Measurements from ENCODE around the gene CCRL2. TPM values are rescaled to one million over a fixed set of nuclear protein-coding genes. Genes with fewer than 3 reads are reported as not detected.

The CCRL2 gene
- total and polyA plus RNA-seq, 3 experiments from 2014 or later: 2.3 to 3.0 (median 2.7) TPM

DNA sequence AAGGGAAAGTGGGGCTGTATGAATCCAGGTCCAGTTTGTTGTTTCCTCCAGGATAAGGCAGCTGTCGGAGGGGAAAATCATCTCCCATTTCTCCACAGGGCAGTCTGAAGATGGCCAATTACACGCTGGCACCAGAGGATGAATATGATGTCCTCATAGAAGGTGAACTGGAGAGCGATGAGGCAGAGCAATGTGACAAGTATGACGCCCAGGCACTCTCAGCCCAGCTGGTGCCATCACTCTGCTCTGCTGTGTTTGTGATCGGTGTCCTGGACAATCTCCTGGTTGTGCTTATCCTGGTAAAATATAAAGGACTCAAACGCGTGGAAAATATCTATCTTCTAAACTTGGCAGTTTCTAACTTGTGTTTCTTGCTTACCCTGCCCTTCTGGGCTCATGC, 911 bp downstream of the CCRL2 start:
- Mint-ChIP-seq H3K27me3 (no peaks in the 10 kb centered on the region), H3K4me1 (peaks cover 34 to 39% (median 36%) of the 10 kb centered on the region in 3 donors), H3K27ac (peak overlapping the region in 7 of 8 donors; percentile 52 to 98 (median 92)), H3K4me3 (peak overlapping the region in 6 of 7 donors; percentile 84 to 96 (median 88)), H3K36me3 (peaks cover 0 to 14% (median 5%) of the 10 kb centered on the region in 3 donors), H3K9me3 (peaks cover 0 to under 1% (median 0%) of the 10 kb centered on the region in 5 donors)
- CTCF ChIA-PET: interaction anchor here (0.9 to 1.9 kb wide), 5 partner anchors 30 to 224 kb away, joined by 3 to 5 read pairs (median 4); no protein-coding TSS in a partner anchor
- POLR2A ChIA-PET: interaction anchor here (1.4 kb wide), 1 partner anchor 37 kb away, joined by 5 read pairs; the partner anchor contains the start of gene CCR5
- no peaks in the 10 kb centered on the region for H3K36me3 ChIP-seq (ENCODE audit: insufficient read depth, low read length)
- H3K27me3 ChIP-seq (ENCODE audit: insufficient read depth, low read length, poor library complexity, severe bottlenecking): no peaks in the 10 kb centered on the region
- no peaks in the 10 kb centered on the region for H3K9me3 ChIP-seq (ENCODE audit: low read length)
- no peak for DNase-seq
- peak overlapping the region; percentile 57 for H3K4me3 ChIP-seq (ENCODE audit: low read length)
- peak overlapping the region; percentile 75 for H3K27ac ChIP-seq (ENCODE audit: low read depth, low read length)
- peaks cover 12% of the 10 kb centered on the region for H3K4me1 ChIP-seq (ENCODE audit: insufficient read depth, low read length)

DNA sequence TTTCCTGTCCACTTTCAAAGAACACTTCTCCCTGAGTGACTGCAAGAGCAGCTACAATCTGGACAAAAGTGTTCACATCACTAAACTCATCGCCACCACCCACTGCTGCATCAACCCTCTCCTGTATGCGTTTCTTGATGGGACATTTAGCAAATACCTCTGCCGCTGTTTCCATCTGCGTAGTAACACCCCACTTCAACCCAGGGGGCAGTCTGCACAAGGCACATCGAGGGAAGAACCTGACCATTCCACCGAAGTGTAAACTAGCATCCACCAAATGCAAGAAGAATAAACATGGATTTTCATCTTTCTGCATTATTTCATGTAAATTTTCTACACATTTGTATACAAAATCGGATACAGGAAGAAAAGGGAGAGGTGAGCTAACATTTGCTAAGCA, 1.8 kb downstream of the CCRL2 start:
- POLR2A ChIA-PET: no interaction called here
- Mint-ChIP-seq H3K4me3 (peak overlapping the region in 4 of 7 donors; percentile 18 to 55 (median 21)), H3K27ac (peak overlapping the region in 4 of 8 donors; percentile 4 to 60 (median 56))

DNA sequence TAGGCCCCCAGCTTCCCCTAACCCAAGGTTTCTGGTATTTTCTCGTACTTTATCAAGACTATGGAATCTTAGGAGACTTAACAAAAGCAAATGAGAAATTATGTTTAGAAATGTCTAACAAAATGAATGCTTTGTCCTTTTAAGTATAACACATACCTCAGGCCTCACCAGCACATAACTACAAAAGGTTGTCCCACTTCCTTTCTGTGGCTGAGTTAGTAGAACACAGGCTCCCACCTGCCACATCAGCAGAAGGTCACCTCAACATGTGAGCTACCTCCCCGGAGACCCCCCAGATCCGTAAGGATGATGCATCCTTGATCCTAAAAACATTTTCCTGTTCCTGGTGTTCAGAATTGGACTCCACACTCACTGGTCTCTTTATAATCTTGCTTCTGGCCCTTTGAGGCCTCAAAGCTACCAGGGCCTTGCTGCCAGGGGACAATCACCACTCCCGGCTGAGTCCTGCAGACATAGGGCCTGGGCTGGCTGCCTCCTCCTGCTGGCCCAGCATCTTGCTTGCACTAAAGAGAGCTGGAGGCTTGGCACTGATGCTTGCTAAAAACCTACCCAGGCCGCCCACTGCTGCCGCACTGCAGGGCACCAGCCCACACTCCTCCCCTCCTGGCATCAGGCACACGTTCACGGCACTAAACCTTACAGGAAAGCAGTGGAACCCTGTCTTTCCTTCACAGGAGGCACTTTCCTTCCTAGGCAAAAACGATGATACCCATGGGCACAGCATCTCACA, 2.9 kb downstream of the CCRL2 start:
- no peaks in the 10 kb centered on the region for H3K9me3 ChIP-seq (ENCODE audit: low read length)
- Mint-ChIP-seq H3K27ac (peak overlapping the region in 3 of 8 donors; percentile 27 to 50 (median 29)), H3K36me3 (peaks cover 0 to 14% (median 5%) of the 10 kb centered on the region in 3 donors), H3K4me3 (no peak overlapping the region), H3K4me1 (peaks cover 34 to 39% (median 36%) of the 10 kb centered on the region in 3 donors), H3K27me3 (no peaks in the 10 kb centered on the region), H3K9me3 (no peaks in the 10 kb centered on the region)
- CTCF ChIA-PET: interaction anchor here (1.9 kb wide), 1 partner anchor 31 kb away, joined by 5 read pairs; no protein-coding TSS in a partner anchor
- peaks cover 12% of the 10 kb centered on the region for H3K4me1 ChIP-seq (ENCODE audit: insufficient read depth, low read length)
- DNase-seq: no peak
- H3K36me3 ChIP-seq (ENCODE audit: insufficient read depth, low read length): no peaks in the 10 kb centered on the region
- no peak overlapping the region for H3K4me3 ChIP-seq (ENCODE audit: low read length)
- H3K27ac ChIP-seq (ENCODE audit: low read depth, low read length): no peak overlapping the region
- H3K27me3 ChIP-seq (ENCODE audit: insufficient read depth, low read length, poor library complexity, severe bottlenecking): no peaks in the 10 kb centered on the region
- POLR2A ChIA-PET: no interaction called here

More for the DNA sequence above, 1.8 kb downstream of the CCRL2 start:
- Histone ChIP-seq H3K4me3 (ENCODE audit: low read length) (no peak overlapping the region), H3K27ac (ENCODE audit: low read depth, low read length) (no peak overlapping the region), H3K36me3 (ENCODE audit: insufficient read depth, low read length) (no peaks in the 10 kb centered on the region), H3K4me1 (ENCODE audit: insufficient read depth, low read length) (peaks cover 12% of the 10 kb centered on the region), H3K27me3 (ENCODE audit: insufficient read depth, low read length, poor library complexity, severe bottlenecking) (no peaks in the 10 kb centered on the region), H3K9me3 (ENCODE audit: low read length) (no peaks in the 10 kb centered on the region)
- Mint-ChIP-seq H3K27me3 (no peaks in the 10 kb centered on the region), H3K9me3 (no peaks in the 10 kb centered on the region), H3K4me1 (peaks cover 34 to 39% (median 36%) of the 10 kb centered on the region in 3 donors), H3K36me3 (peaks cover 0 to 14% (median 5%) of the 10 kb centered on the region in 3 donors)
- CTCF ChIA-PET: interaction anchor here (1.0 to 1.9 kb wide), 2 partner anchors 30 to 39 kb away, joined by 4 to 5 read pairs; no protein-coding TSS in a partner anchor
- DNase-seq: no peak

DNA sequence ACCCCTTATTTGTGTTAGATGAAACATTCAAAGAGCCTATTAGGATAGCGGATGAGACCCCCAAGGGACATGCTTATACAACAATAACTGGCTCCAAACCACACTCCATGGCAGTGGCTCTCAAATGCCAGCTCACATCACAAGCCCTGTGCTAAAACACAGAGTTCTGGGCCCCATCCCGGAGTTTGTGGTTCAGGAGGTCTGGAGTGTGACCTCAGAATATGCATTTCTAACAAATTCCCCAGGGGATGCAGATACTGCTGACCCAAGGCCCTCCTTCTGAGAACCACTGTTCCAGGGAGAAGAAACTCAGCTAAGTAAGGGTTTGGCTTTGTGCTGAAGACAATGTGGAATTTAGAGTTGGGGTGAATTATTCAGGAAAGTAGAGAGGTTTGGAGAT, 3.6 kb downstream of the CCRL2 start:
- H3K27me3 Mint-ChIP-seq: no peaks in the 10 kb centered on the region
- no peak for DNase-seq
- peaks cover 34 to 41% (median 36%) of the 10 kb centered on the region in 3 donors for H3K4me1 Mint-ChIP-seq
- ChIA-PET POLR2A (no interaction called here), CTCF (no interaction called here)
- peaks cover 0 to 14% (median 5%) of the 10 kb centered on the region in 3 donors for H3K36me3 Mint-ChIP-seq
- no peak overlapping the region for H3K4me3 Mint-ChIP-seq
- Histone ChIP-seq H3K27me3 (ENCODE audit: insufficient read depth, low read length, poor library complexity, severe bottlenecking) (no peaks in the 10 kb centered on the region), H3K4me1 (ENCODE audit: insufficient read depth, low read length) (peaks cover 12% of the 10 kb centered on the region), H3K4me3 (ENCODE audit: low read length) (no peak overlapping the region), H3K27ac (ENCODE audit: low read depth, low read length) (no peak overlapping the region), H3K9me3 (ENCODE audit: low read length) (no peaks in the 10 kb centered on the region), H3K36me3 (ENCODE audit: insufficient read depth, low read length) (no peaks in the 10 kb centered on the region)
- H3K9me3 Mint-ChIP-seq: no peaks in the 10 kb centered on the region
- peak overlapping the region in 1 of 8 donors; percentile 69 for H3K27ac Mint-ChIP-seq

DNA sequence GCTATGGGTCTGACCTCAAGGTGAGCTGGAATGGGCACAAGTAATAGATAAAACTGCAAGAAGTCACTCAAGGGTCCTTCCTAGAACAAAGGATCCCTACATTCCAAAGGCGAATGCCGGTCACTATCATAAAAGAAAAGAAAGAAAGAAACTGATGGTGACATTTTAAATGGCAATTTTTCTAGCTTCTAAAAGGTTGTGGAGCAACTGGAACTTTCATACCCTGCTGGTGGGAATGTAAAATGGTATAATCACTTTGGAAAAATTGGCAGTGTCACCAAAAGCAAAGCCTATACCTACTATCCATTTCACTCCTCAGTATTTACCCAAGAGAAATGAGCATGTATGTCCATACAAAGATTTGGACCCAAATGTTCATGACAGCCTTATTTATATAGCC, 4.2 kb downstream of the CCRL2 start:
- Mint-ChIP-seq H3K4me1 (peaks cover 34 to 47% (median 36%) of the 10 kb centered on the region in 3 donors), H3K36me3 (peaks cover 0 to 14% (median 5%) of the 10 kb centered on the region in 3 donors), H3K27me3 (no peaks in the 10 kb centered on the region), H3K27ac (no peak overlapping the region), H3K9me3 (no peaks in the 10 kb centered on the region), H3K4me3 (no peak overlapping the region)
- no peak for DNase-seq
- Histone ChIP-seq H3K36me3 (ENCODE audit: insufficient read depth, low read length) (no peaks in the 10 kb centered on the region), H3K4me1 (ENCODE audit: insufficient read depth, low read length) (peaks cover 12% of the 10 kb centered on the region), H3K27ac (ENCODE audit: low read depth, low read length) (no peak overlapping the region), H3K9me3 (ENCODE audit: low read length) (no peaks in the 10 kb centered on the region), H3K4me3 (ENCODE audit: low read length) (no peak overlapping the region), H3K27me3 (ENCODE audit: insufficient read depth, low read length, poor library complexity, severe bottlenecking) (no peaks in the 10 kb centered on the region)
- ChIA-PET CTCF (no interaction called here), POLR2A (no interaction called here)

DNA sequence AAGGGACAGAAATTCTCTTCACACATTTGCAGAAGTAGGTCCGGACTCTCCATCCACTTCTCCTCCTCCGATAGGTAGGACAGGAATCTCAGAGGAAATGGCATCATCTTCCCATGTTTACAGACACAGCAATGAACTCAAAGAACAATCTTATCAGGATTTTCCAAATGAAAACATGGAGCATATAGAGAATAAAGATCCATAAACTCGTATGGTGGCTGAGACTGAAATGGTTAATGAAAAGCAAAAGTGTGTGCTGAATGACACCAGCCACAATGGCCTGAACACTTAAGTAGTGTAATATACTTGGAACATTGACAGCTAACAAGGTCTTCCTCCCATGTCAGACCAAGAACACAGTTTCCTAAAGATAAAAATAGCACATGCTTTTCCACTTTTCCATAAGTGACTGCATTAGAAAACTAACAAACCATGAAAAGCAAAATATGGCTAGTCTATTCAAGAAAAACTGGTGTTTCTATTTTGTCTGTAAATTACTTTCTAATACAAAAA, 5.8 kb downstream of the CCRL2 start:
- ChIA-PET POLR2A (no interaction called here), CTCF (no interaction called here)
- no peak overlapping the region for H3K4me3 Mint-ChIP-seq
- H3K36me3 Mint-ChIP-seq: peaks cover 0 to 14% (median 5%) of the 10 kb centered on the region in 3 donors
- peaks cover 0 to 2% of the 10 kb centered on the region in 2 donors for H3K27me3 Mint-ChIP-seq
- Histone ChIP-seq H3K27me3 (ENCODE audit: insufficient read depth, low read length, poor library complexity, severe bottlenecking) (no peaks in the 10 kb centered on the region), H3K36me3 (ENCODE audit: insufficient read depth, low read length) (no peaks in the 10 kb centered on the region), H3K27ac (ENCODE audit: low read depth, low read length) (no peak overlapping the region), H3K4me3 (ENCODE audit: low read length) (no peak overlapping the region), H3K9me3 (ENCODE audit: low read length) (no peaks in the 10 kb centered on the region), H3K4me1 (ENCODE audit: insufficient read depth, low read length) (peaks cover 3% of the 10 kb centered on the region)
- no peaks in the 10 kb centered on the region for H3K9me3 Mint-ChIP-seq
- H3K27ac Mint-ChIP-seq: no peak overlapping the region
- peaks cover 20 to 40% (median 23%) of the 10 kb centered on the region in 3 donors for H3K4me1 Mint-ChIP-seq
- no peak for DNase-seq

DNA sequence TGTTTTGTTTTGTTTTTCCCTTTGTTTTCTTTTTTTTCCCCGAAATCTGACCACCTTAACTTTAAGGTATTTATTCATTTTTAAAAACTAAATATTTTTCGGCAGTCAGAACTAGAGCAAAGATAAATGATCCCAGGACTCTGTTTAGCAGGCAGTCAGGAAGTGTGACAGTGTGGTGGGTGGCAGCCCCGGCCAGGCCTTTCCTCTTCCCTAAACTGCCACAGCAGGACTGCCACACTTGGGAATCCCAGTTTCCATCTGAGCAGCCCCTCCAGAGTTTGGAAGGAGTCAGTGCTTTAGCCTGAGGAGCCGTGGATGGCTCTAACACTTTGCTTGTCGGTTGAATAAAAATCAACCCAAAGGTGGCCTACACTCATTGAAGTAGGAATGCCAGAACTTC, 6.9 kb downstream of the CCRL2 start:
- Mint-ChIP-seq H3K9me3 (no peaks in the 10 kb centered on the region), H3K27ac (no peak overlapping the region), H3K4me1 (peaks cover 11 to 28% (median 13%) of the 10 kb centered on the region in 3 donors), H3K27me3 (peaks cover 0 to 3% of the 10 kb centered on the region in 2 donors), H3K36me3 (peaks cover 0 to 5% (median 3%) of the 10 kb centered on the region in 3 donors), H3K4me3 (no peak overlapping the region)
- H3K4me1 ChIP-seq (ENCODE audit: insufficient read depth, low read length): no peaks in the 10 kb centered on the region
- ChIA-PET CTCF (no interaction called here), POLR2A (no interaction called here)
- no peaks in the 10 kb centered on the region for H3K36me3 ChIP-seq (ENCODE audit: insufficient read depth, low read length)
- H3K9me3 ChIP-seq (ENCODE audit: low read length): no peaks in the 10 kb centered on the region
- DNase-seq: no peak
- H3K27ac ChIP-seq (ENCODE audit: low read depth, low read length): no peak overlapping the region
- H3K4me3 ChIP-seq (ENCODE audit: low read length): no peak overlapping the region
- no peaks in the 10 kb centered on the region for H3K27me3 ChIP-seq (ENCODE audit: insufficient read depth, low read length, poor library complexity, severe bottlenecking)

DNA sequence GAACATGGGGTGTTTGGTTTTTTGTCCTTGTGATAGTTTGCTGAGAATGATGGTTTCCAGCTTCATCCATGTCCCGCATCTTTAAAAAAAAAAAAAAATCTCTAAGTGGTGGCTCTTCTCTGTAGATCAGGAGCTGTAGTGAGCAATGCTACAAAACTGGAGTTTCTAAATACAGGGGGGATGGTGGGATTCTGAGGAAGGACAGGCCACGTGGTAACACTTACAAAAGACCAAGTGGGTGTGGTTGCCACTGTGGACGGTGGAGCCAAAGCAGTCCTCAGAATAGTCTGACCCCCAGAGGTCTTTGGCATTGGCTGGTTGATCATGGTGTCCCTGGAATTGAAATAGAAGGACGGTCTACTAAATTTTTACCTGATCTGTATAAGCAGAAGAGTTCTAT, 7.7 kb downstream of the CCRL2 start:
- no peak overlapping the region for H3K4me3 Mint-ChIP-seq
- H3K4me1 Mint-ChIP-seq: peaks cover 6 to 21% (median 7%) of the 10 kb centered on the region in 3 donors
- no peaks in the 10 kb centered on the region for H3K36me3 Mint-ChIP-seq
- H3K27me3 Mint-ChIP-seq: peaks cover 0 to 3% of the 10 kb centered on the region in 2 donors
- H3K9me3 Mint-ChIP-seq: no peaks in the 10 kb centered on the region
- H3K27ac ChIP-seq (ENCODE audit: low read depth, low read length): no peak overlapping the region
- no peaks in the 10 kb centered on the region for H3K4me1 ChIP-seq (ENCODE audit: insufficient read depth, low read length)
- no peaks in the 10 kb centered on the region for H3K9me3 ChIP-seq (ENCODE audit: low read length)
- no peaks in the 10 kb centered on the region for H3K36me3 ChIP-seq (ENCODE audit: insufficient read depth, low read length)
- ChIA-PET POLR2A (no interaction called here), CTCF (no interaction called here)
- peak overlapping the region in 1 of 8 donors; percentile 43 for H3K27ac Mint-ChIP-seq
- H3K4me3 ChIP-seq (ENCODE audit: low read length): no peak overlapping the region
- no peaks in the 10 kb centered on the region for H3K27me3 ChIP-seq (ENCODE audit: insufficient read depth, low read length, poor library complexity, severe bottlenecking)
- no peak for DNase-seq
